H1 (cell line): ENCODE measurements around the gene URGCP. TPM values are rescaled to one million over a fixed set of nuclear protein-coding genes. Genes with fewer than 3 reads are reported as not detected.

Experiments
- CTCF ChIA-PET: fragments of 300-600 bp; sonication (Branson Sonifier 250); formaldehyde crosslinking; loops from one replicate; lab custom pipeline; 2021; ENCODE audit not compliant: partially characterized antibody; lab: Charles Lee
- POLR2A ChIA-PET: fragments of 300-600 bp; sonication (Branson Sonifier 250); formaldehyde crosslinking; loops from one replicate; lab custom pipeline; 2021; ENCODE audit warnings: inconsistent platforms; ENCODE audit not compliant: partially characterized antibody; lab: Charles Lee
- DNase-seq, 2 experiments: peaks; one replicate each; pipeline versions ENCODE4 v3.0.0 to v3.0.0-alpha.2; 2010 to 2022; ENCODE audit warnings: low spot score in 2 of 2, low read depth in 1 of 2, mixed read lengths in 1 of 2
- FAIRE-seq: peaks from 2 replicates; lab custom pipeline; 2011; peaks lifted over from hg19 to GRCh38; lab: Jason Lieb, UNC
- H2AFZ ChIP-seq: 2 replicates; pipeline ENCODE4 v1.8.1; 2012; ENCODE audit warnings: low read length, inconsistent platforms
- H2AK5ac ChIP-seq: 2 replicates; pipeline ENCODE4 v1.6.1; 2013; ENCODE audit warnings: low read depth, low read length
- H2BK120ac ChIP-seq: replicated peaks from 2 replicates; pipeline ENCODE3; 2013; ENCODE audit warnings: low read depth, low read length, inconsistent platforms
- H2BK12ac ChIP-seq: 2 replicates; pipeline ENCODE4 v1.6.1; 2013; ENCODE audit warnings: low read depth, low read length
- H2BK15ac ChIP-seq: 2 replicates; pipeline ENCODE4 v1.6.1; 2013; ENCODE audit warnings: low read length
- H2BK20ac ChIP-seq: 2 replicates; pipeline ENCODE4 v1.6.1; 2013; ENCODE audit warnings: low read length
- H2BK5ac ChIP-seq: 2 replicates; pipeline ENCODE4 v1.6.1; 2013; ENCODE audit warnings: low read depth, low read length
- H3K14ac ChIP-seq: 2 replicates; pipeline ENCODE4 v1.6.1; 2013; ENCODE audit warnings: inconsistent platforms; ENCODE audit not compliant: insufficient read length
- H3K18ac ChIP-seq: 2 replicates; pipeline ENCODE4 v1.6.1; 2013; ENCODE audit warnings: low read length; ENCODE audit errors: extremely low read depth
- H3K23ac ChIP-seq: 2 replicates; pipeline ENCODE4 v1.6.1; 2013; ENCODE audit warnings: inconsistent platforms; ENCODE audit not compliant: insufficient read length
- H3K23me2 ChIP-seq: 2 replicates; pipeline ENCODE4 v1.6.1; 2013; ENCODE audit warnings: low read depth, low read length
- H3K27ac ChIP-seq: 2 replicates; pipeline ENCODE4 v1.6.1; 2011; ENCODE audit warnings: low read depth, low read length, inconsistent platforms
- H3K27me3 ChIP-seq, 4 experiments: replicated peaks in 1 of 4; 1 replicate in 1 of 4; 2 replicates in 3 of 4; pipeline versions ENCODE4 v1.6.1 to v1.8.1; 2011 to 2013; ENCODE audit warnings: low read length in 3 of 4, mild to moderate bottlenecking in 3 of 4, inconsistent platforms in 2 of 4, mixed read lengths in 2 of 4, moderate library complexity in 1 of 4; ENCODE audit not compliant: control insufficient read depth in 3 of 4, insufficient read depth in 3 of 4; ENCODE audit errors: extremely low read depth in 1 of 4
- H3K36me3 ChIP-seq, 4 experiments: 2 replicates each; pipeline versions ENCODE4 v1.6.1 to v1.8.1; 2011 to 2013; ENCODE audit warnings: mild to moderate bottlenecking in 4 of 4, low read length in 3 of 4, moderate library complexity in 2 of 4, control low read depth in 1 of 4, inconsistent platforms in 1 of 4; ENCODE audit not compliant: insufficient read depth in 4 of 4, control insufficient read depth in 2 of 4
- H3K4ac ChIP-seq: replicated peaks from 2 replicates; pipeline ENCODE3; 2013; ENCODE audit warnings: low read length, low read depth, mixed read lengths, inconsistent platforms; ENCODE audit not compliant: insufficient read length
- H3K4me1 ChIP-seq, 4 experiments: replicated peaks in 1 of 4; 1 replicate in 1 of 4; 2 replicates in 3 of 4; pipeline versions ENCODE4 v1.6.1 to v1.8.1; 2011 to 2013; ENCODE audit warnings: low read length in 3 of 4, inconsistent platforms in 2 of 4, mixed read lengths in 1 of 4; ENCODE audit not compliant: insufficient read depth in 4 of 4, control insufficient read depth in 3 of 4
- H3K4me2 ChIP-seq, 2 experiments: 2 replicates each; pipeline versions ENCODE4 v1.6.1 to v1.8.1; 2011 to 2013; ENCODE audit warnings: low read depth in 2 of 2, low read length in 2 of 2, control low read depth in 1 of 2, inconsistent platforms in 1 of 2, mild to moderate bottlenecking in 1 of 2; ENCODE audit not compliant: insufficient read depth in 1 of 2
- H3K4me3 ChIP-seq, 4 experiments: fragments of 200-600, 300-600 bp in 1 of 4; sonication (generic), shearing (Covaris generic), sonication (Bioruptor Twin) in 1 of 4; 2 replicates each; pipeline versions ENCODE4 v1.5.1 to v1.8.1; 2011 to 2016; ENCODE audit warnings: low read length in 4 of 4, low read depth in 3 of 4, control low read depth in 2 of 4, inconsistent platforms in 2 of 4, mild to moderate bottlenecking in 2 of 4, mixed read lengths in 1 of 4, moderate library complexity in 1 of 4; ENCODE audit not compliant: insufficient read depth in 2 of 4; ENCODE audit errors: extremely low read depth in 1 of 4
- H3K56ac ChIP-seq: replicated peaks from 2 replicates; pipeline ENCODE3; 2013; ENCODE audit warnings: low read depth, mild to moderate bottlenecking, mixed read lengths, low read length, inconsistent platforms; ENCODE audit not compliant: insufficient read length
- H3K79me1 ChIP-seq: 2 replicates; pipeline ENCODE4 v1.6.1; 2013; ENCODE audit warnings: low read depth, low read length, control low read depth
- H3K79me2 ChIP-seq, 2 experiments: 2 replicates each; pipeline versions ENCODE4 v1.6.1 to v1.8.1; 2012 to 2013; ENCODE audit warnings: low read length in 2 of 2, mild to moderate bottlenecking in 2 of 2, inconsistent platforms in 1 of 2; ENCODE audit not compliant: insufficient read depth in 2 of 2, control insufficient read depth in 1 of 2
- H3K9ac ChIP-seq, 4 experiments: replicated peaks in 1 of 4; 1 replicate in 1 of 4; 2 replicates in 3 of 4; pipeline versions ENCODE4 v1.6.1 to v1.8.1; 2011 to 2013; ENCODE audit warnings: low read depth in 3 of 4, low read length in 3 of 4, control low read depth in 2 of 4, mild to moderate bottlenecking in 2 of 4, moderate library complexity in 2 of 4, inconsistent platforms in 1 of 4; ENCODE audit errors: extremely low read depth in 1 of 4
- H3K9me3 ChIP-seq, 2 experiments: 2 replicates each; pipeline versions ENCODE4 v1.6.1 to v1.8.1; 2012 to 2013; ENCODE audit warnings: mild to moderate bottlenecking in 2 of 2, moderate library complexity in 2 of 2, control low read depth in 1 of 2, inconsistent platforms in 1 of 2, low read depth in 1 of 2, low read length in 1 of 2, mixed read lengths in 1 of 2; ENCODE audit not compliant: insufficient read depth in 2 of 2
- H4K20me1 ChIP-seq, 2 experiments: replicated peaks in 1 of 2; 2 replicates each; pipeline versions ENCODE3 to v1.8.1; 2011 to 2013; ENCODE audit warnings: inconsistent platforms in 2 of 2, low read length in 2 of 2, mild to moderate bottlenecking in 1 of 2; ENCODE audit not compliant: insufficient read depth in 2 of 2, control insufficient read depth in 1 of 2
- H4K5ac ChIP-seq: 2 replicates; pipeline ENCODE4 v1.6.1; 2013; ENCODE audit warnings: low read length, low read depth, mixed read lengths, inconsistent platforms; ENCODE audit not compliant: insufficient read length
- H4K8ac ChIP-seq: 2 replicates; pipeline ENCODE4 v1.8.0; 2013; ENCODE audit warnings: mild to moderate bottlenecking, moderate library complexity, low read length, inconsistent platforms; ENCODE audit not compliant: insufficient read depth; ENCODE audit errors: extremely low read depth
- H4K91ac ChIP-seq: replicated peaks from 2 replicates; pipeline ENCODE3; 2013; ENCODE audit warnings: low read length, mixed read lengths, inconsistent platforms; ENCODE audit not compliant: insufficient read length
- BACH1 ChIP-seq: IDR thresholded peaks from 2 replicates; pipeline ENCODE4 v1.6.1; 2012; ENCODE audit warnings: low read length, improper control_type of control experiment
- CTCF ChIP-seq, 3 experiments: IDR thresholded peaks; 1 replicate in 2 of 3; 2 replicates in 1 of 3; pipeline versions ENCODE4 v1.5.1 to v1.6.1; 2011; ENCODE audit warnings: low read length in 3 of 3, mild to moderate bottlenecking in 3 of 3, inconsistent platforms in 2 of 3, low read depth in 1 of 3, moderate library complexity in 1 of 3; ENCODE audit not compliant: insufficient read depth in 1 of 3; ENCODE audit errors: control extremely low read depth in 1 of 3
- EZH2 ChIP-seq: fragments of 200-600 bp; sonication (generic); IDR thresholded peaks from 2 replicates; pipeline ENCODE4 v1.7.1; 2012; ENCODE audit warnings: low read depth, mild to moderate bottlenecking, moderate library complexity, low read length, inconsistent platforms; ENCODE audit not compliant: severe bottlenecking
- HDAC2 ChIP-seq, 2 experiments: fragments of 300-600 bp in 1 of 2; sonication (generic) in 1 of 2; IDR thresholded peaks; 2 replicates each; pipeline ENCODE4 v1.6.1; 2011 to 2012; ENCODE audit warnings: low read depth in 2 of 2, low read length in 2 of 2, mild to moderate bottlenecking in 2 of 2, moderate library complexity in 2 of 2, borderline replicate concordance in 1 of 2, inconsistent platforms in 1 of 2
- HDAC6 ChIP-seq: IDR thresholded peaks from one replicate; pipeline ENCODE4 v1.7.1; 2012; ENCODE audit warnings: low read depth, mild to moderate bottlenecking, inconsistent platforms, low read length, moderate library complexity
- KDM5A ChIP-seq: fragments of 200-600 bp; IDR thresholded peaks from 2 replicates; pipeline ENCODE4 v1.7.1; 2012; ENCODE audit warnings: mild to moderate bottlenecking, low read length, inconsistent platforms, mixed read lengths
- POLR2AphosphoS5 ChIP-seq: IDR thresholded peaks from 2 replicates; pipeline ENCODE4 v1.6.1; 2011; ENCODE audit warnings: low read depth, low read length
- RXRA ChIP-seq: IDR thresholded peaks from 2 replicates; pipeline ENCODE4 v1.6.1; 2011; ENCODE audit warnings: low read depth, mild to moderate bottlenecking, low read length, moderate library complexity; ENCODE audit not compliant: insufficient read depth
- SP4 ChIP-seq: IDR thresholded peaks from 2 replicates; pipeline ENCODE4 v1.6.1; 2012; ENCODE audit warnings: low read length, inconsistent platforms
- polyA plus RNA-seq, 7 experiments: library from polyadenylated mRNA; depleted of rRNA in 3 of 7; stranded (reverse) in 5 of 7; unstranded in 2 of 7; fragments of >200 nt in 5 of 7; fragments of 200-250 nt in 2 of 7; gene quantifications; 1 replicate in 5 of 7; 2 replicates in 1 of 7; 4 replicates in 1 of 7; pipeline versions ENCODE4 v1.2.1 to v1.2.3, GENCODE V29; 2011 to 2013; ENCODE audit warnings: missing spikeins in 2 of 7, mixed read lengths in 2 of 7
- total RNA-seq: library from RNA; stranded (reverse); fragmentation: NEBNext Ultra II Directional; extraction: Animal tissue kit (Norgen Biotek cat#: 25700); gene quantifications from 2 replicates; pipeline ENCODE4 v1.2.1, GENCODE V29; 2021
- TF ChIP-seq, protein P1 (sequence below): IDR thresholded peaks from 2 replicates; pipeline ENCODE4 v1.6.1; 2011; ENCODE audit warnings: low read length, improper control_type of control experiment
- TF ChIP-seq, protein P2 (sequence below): IDR thresholded peaks from 2 replicates; pipeline ENCODE4 v1.6.1; 2011; ENCODE audit warnings: low read depth, mild to moderate bottlenecking, low read length; ENCODE audit not compliant: insufficient read depth

Gene URGCP
- total and polyA plus RNA-seq, 2 of the 8 experiments (the other 6 are each of a cell fraction or from before 2014, with no cell fraction given): 9.0 to 18.7 TPM

DNA sequence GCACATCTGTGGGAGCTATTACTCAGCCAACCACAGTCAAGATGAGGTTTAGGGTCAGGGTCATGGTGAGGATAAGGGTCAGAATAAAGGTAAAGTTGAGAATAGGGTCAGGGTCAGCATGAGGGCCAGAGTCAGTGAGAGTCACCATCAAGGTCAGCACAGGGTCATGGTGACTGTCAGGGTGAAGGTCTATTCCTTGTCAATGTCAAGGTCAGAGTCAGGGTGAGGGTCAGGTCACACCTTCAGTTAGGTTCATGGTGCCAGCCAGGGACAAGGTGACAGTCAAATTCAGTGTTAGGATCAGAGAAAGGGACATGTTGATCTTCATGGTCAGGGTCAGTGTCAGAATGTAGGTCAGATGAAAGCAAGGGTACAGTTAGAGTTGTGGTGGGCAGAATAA, 51.2 kb downstream of the URGCP start:
- H2BK12ac ChIP-seq: no peak overlapping the region
- no peaks in the 10 kb centered on the region for H3K79me2 ChIP-seq
- no peaks in the 10 kb centered on the region; a peak in 1 of 4 replicates for H3K9me3 ChIP-seq
- H2BK120ac ChIP-seq: no peak overlapping the region
- H4K5ac ChIP-seq: no peak overlapping the region
- H4K8ac ChIP-seq: no peak overlapping the region
- no peak overlapping the region for H2BK15ac ChIP-seq
- no peak overlapping the region for H3K4ac ChIP-seq
- no peak overlapping the region for H2BK20ac ChIP-seq
- no peak overlapping the region for H3K56ac ChIP-seq
- no peaks in the 10 kb centered on the region; a peak in 1 of 8 replicates for H3K36me3 ChIP-seq
- no peak overlapping the region for H3K14ac ChIP-seq
- H4K20me1 ChIP-seq: no peaks in the 10 kb centered on the region
- H3K9ac ChIP-seq: no peak overlapping the region
- no peaks in the 10 kb centered on the region for H3K79me1 ChIP-seq
- no peaks in the 10 kb centered on the region for H3K27me3 ChIP-seq
- H3K18ac ChIP-seq: no peak overlapping the region
- no peak overlapping the region for H2AK5ac ChIP-seq
- H3K4me1 ChIP-seq: no peaks in the 10 kb centered on the region
- H3K23ac ChIP-seq: no peak overlapping the region
- H4K91ac ChIP-seq: no peak overlapping the region
- DNase-seq (no peak), FAIRE-seq (no peak)
- H3K4me2 ChIP-seq: no peak overlapping the region
- H3K27ac ChIP-seq: no peak overlapping the region
- H3K23me2 ChIP-seq: no peaks in the 10 kb centered on the region
- no peak overlapping the region for H3K4me3 ChIP-seq
- no peak overlapping the region for H2BK5ac ChIP-seq
- H2AFZ ChIP-seq: no peak overlapping the region
- ChIA-PET POLR2A (no interaction called here), CTCF (interaction anchor here (1.6 kb wide), 1 partner anchor 10 kb away, joined by 3 read pairs; no protein-coding TSS in a partner anchor)
- TF ChIP-seq SP4: no peak
- TF ChIP-seq HDAC6: no peak
- TF ChIP-seq, protein P1, sequence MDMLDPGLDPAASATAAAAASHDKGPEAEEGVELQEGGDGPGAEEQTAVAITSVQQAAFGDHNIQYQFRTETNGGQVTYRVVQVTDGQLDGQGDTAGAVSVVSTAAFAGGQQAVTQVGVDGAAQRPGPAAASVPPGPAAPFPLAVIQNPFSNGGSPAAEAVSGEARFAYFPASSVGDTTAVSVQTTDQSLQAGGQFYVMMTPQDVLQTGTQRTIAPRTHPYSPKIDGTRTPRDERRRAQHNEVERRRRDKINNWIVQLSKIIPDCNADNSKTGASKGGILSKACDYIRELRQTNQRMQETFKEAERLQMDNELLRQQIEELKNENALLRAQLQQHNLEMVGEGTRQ: no peak
- TF ChIP-seq KDM5A: no peak
- TF ChIP-seq HDAC2 (IDR thresholded peaks at IDR 0.05; ENCODE audit: borderline replicate concordance in 1 of 2, low read depth in 2 of 2, low read length in 2 of 2): no peak
- no peak for TF ChIP-seq BACH1
- no peak for TF ChIP-seq POLR2AphosphoS5
- TF ChIP-seq CTCF (IDR thresholded peaks at IDR 0.05; ENCODE audit: control extremely low read depth in 1 of 3, insufficient read depth in 1 of 3, low read depth in 1 of 3, low read length in 3 of 3): no peak
- TF ChIP-seq, protein P2, sequence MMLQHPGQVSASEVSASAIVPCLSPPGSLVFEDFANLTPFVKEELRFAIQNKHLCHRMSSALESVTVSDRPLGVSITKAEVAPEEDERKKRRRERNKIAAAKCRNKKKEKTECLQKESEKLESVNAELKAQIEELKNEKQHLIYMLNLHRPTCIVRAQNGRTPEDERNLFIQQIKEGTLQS: no peak
- no peak for TF ChIP-seq RXRA
- TF ChIP-seq EZH2: no peak
